Endometrium (tissue), 2 donors: ENCODE results near the gene MAP2.

Source experiments
- FAIRE-seq: peaks from 2 replicates; lab custom pipeline; 2012; peaks lifted over from hg19 to GRCh38; lab: Jason Lieb, UNC
- donor health status: control.
- donor health status: control.

Gene MAP2

DNA sequence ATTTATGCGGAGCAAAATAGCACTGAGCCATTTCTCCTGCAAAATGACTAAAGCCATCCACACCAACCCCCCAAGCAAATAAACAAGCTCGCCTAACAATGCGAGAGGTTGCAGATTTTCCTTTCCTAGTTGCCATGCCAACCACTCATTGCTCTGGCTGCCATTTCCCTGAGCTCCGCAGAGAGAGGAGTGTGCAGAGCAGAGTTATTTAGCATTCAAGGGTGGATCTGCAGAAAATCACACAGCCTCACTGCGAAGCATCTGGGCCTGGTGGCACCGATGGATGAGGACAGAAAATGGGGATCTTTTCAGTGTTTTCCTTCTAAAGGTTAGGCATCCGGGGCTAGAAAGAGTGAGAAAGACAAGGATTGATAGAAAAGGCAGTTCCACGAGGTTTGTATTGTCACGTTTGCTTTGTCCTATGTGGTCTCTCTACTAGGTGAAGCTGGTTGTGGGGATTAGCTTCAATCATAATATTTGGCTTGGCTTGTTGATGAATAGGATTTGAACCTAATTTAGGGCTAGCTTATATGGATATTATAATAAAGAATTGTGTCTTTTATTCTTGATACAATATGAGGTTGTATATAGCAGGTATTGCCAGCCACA lies 237.5 kb downstream of the MAP2 start:
- no peak for FAIRE-seq

DNA sequence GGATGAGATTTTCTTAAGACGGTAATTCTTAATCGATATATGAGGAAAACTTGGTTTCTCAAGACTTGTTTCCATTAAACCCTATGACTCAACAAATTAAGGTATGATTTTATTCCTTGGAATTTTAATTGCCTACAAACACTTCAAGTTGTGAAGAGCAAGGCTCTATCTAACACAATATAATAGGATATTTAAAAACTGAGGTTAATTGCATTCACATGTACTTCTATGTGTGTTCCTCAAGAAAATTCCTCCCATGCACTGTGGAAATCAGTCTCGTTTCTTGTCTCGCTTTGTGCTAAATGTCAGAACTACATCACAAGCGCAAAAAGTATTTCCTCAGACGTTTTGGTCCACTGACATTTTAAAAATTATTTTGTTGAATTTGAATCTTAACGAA lies 238.2 kb downstream of the MAP2 start:
- FAIRE-seq, result no peak

GRCh38 chr2:209663139-209663538 lies 239.3 kb downstream of the MAP2 start:
- no peak for FAIRE-seq

DNA sequence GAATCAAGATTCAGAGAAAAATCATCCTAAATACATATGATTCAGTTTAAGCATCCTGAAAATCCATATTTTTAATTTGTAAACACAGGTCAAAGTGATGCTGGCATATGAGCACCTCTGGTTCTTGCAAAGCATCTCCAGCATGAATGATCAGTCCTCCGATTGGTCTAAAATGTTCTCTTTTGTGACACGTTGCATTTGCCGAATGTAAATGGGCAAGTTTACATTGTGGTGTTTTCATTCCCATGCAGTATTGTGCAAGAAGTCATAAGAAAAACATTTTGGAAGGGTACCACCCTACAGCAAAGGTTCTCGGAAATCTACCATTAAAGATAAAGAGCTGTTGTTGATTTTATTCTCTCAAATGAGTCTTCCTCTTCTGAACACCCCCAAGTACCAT lies 239.8 kb downstream of the MAP2 start:
- no peak for FAIRE-seq

- no peak for FAIRE-seq
These were observed 242.4 kb downstream of the MAP2 start for GRCh38 chr2:209666296-209666695.

DNA sequence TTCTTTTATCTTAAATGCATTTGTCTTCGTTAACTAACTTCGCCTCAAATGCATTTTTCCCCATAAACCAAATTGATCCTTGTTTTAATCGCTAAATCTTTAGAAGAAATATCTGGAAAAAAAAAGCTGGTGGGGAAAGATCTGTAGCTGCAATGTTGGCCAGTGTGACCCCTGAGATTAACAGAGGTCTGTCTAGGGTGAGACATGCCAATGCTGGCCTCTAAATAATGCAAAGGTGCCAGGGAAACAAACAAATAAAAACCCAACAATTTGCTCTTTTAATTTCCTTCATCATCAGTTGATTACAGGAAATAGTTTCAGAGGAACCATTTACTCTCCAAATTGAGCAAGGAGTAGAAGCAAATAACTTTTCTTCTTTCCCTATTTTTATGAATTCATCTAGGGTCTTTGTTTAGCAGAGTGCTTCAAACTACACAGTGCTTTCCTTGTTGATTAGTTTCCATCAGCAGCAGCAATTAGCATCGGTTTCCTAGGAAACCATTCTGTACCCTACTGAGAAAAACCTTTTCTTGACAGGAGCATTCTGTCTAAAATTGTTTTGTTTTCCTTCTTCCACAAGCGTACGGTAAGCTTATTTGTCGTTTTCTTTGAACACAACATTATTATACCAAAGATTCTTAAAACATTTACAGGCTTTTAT lies 247.3 kb downstream of the MAP2 start:
- FAIRE-seq, result no peak

DNA sequence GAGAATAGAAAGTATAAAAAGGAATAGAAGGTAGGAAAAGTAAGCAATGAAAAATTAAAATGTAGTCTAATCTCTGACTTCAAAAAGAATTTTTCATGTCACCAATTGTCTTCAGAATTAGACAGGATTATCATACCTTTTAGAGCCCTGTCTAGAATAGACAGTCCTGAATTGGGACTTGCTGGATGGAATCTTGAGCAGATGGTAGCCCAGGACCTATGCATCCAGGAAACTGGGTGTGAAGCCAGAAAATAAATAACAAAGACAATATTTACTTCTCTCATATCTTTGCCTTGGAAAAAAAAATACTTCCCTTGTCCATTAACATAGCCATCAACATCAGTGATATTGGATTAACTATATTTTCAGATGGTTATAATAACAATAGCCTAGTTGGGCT lies 250.0 kb downstream of the MAP2 start:
- FAIRE-seq, result no peak

GRCh38 chr2:209680596-209680995 lies 256.7 kb downstream of the MAP2 start:
- FAIRE-seq, result no peak

- no peak for FAIRE-seq
These were observed 257.4 kb downstream of the MAP2 start for GRCh38 chr2:209681201-209681735.

GRCh38 chr2:209682646-209683045 lies 258.8 kb downstream of the MAP2 start:
- no peak for FAIRE-seq

DNA sequence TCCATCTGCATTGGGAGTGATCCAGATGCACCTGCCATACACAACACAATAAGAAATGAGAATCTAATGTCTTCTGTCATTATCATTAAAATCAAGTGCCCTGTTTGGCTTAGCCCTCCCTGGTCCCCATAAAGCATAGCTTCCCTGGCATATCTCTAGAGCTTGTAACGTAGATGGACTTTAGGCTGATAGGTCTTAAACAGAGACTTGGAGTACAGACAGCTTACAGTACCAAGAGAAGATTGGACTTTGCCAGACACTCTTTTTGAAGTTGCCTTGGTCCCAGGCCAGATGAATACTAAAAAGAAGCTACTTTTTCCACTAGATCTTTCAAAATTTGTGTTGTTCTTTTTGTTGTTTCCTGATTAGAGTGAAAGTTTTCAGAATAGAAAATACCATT lies 261.5 kb downstream of the MAP2 start:
- FAIRE-seq, result no peak

GRCh38 chr2:209685963-209686362 lies 262.1 kb downstream of the MAP2 start:
- FAIRE-seq, result no peak

GRCh38 chr2:209686448-209686847 lies 262.6 kb downstream of the MAP2 start:
- no peak for FAIRE-seq

- no peak for FAIRE-seq
These were observed 263.6 kb downstream of the MAP2 start for GRCh38 chr2:209687323-209687969.

DNA sequence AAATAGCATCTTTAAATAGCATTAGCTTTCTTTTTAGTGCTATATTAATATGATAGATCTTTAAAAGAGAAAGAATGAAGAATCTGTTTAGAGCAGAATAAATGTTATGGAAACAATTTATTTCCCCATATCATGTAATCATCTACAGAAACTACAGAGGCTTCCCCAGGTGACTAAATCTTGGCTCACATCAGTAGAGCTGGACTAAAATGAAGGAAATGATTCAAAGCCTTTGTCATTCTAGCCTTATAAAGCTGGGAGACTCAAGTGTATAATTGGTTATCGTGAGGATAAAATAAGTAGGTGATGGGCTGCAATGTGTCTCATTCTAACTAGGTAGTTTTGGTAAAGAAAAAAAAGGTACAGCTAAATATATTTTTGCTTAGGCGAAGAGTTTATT lies 264.5 kb downstream of the MAP2 start:
- no peak for FAIRE-seq

DNA sequence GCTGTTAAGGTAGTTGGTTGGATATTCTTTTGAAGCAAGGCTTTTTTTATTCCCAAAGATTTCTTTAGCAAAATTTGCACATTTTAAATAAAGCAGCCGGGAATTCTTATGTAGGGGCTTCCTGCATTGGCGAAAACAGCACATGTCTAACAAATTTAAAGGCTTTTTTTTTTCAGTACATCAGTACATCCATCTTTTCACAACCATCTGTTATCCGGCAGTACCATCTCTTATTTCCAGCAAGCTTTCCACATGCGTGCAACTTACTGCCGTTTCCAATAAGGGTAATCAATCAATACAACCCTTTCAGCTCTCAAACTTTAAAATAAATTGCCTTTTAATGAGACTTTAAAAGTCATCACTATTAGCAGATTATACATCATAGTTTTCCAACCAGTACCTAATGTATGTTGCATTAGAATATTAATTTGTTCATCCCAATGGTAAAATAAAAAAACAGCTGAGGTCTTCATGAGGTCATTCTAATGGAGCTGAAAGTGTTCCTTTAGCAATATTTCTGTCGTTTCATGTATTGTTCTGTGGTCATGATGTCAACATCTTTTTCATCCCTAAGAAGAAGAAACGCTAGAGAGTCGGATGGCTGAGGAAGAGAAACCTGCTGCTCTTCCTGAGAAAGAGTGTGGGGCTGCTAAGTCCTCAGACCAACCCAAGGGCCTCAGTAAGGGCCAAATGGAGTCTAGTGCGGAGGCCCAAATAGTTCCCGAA lies 266.3 kb downstream of the MAP2 start:
- FAIRE-seq, result no peak

DNA sequence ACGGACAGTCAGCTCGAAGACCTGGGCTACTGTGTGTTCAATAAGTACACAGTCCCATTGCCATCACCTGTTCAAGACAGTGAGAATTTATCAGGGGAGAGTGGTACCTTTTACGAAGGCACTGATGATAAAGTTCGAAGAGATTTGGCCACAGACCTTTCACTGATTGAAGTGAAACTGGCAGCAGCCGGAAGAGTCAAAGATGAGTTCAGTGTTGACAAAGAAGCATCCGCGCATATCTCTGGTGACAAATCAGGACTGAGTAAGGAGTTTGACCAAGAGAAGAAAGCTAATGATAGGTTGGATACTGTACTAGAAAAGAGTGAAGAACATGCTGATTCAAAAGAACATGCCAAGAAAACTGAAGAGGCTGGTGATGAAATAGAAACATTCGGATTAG lies 270.9 kb downstream of the MAP2 start:
- FAIRE-seq, result no peak

GRCh38 chr2:209696836-209697711 lies 273.2 kb downstream of the MAP2 start:
- no peak for FAIRE-seq

- no peak for FAIRE-seq
These were observed 278.9 kb downstream of the MAP2 start for GRCh38 chr2:209702775-209703174.

DNA sequence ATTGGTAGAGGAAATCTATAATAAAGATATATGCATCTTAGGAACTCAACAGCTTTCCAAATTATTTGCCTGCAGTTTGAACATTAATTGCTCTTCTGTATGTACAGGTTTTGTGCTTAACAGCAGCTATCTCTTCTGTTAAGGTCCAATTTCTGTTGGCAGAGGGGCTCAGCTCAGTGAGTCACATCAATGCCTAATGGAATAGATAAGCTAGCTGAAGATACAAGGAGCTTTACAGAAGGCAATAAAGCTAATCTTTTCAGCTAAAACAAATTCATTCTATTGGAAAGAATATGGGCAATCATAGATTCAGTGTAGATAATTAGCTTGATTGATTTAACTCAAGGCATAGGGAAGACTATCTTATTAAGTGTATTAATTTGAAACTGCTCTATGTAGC lies 289.4 kb downstream of the MAP2 start:
- FAIRE-seq, result no peak

- no peak for FAIRE-seq
These were observed 295.2 kb downstream of the MAP2 start for GRCh38 chr2:209719034-209719433.

DNA sequence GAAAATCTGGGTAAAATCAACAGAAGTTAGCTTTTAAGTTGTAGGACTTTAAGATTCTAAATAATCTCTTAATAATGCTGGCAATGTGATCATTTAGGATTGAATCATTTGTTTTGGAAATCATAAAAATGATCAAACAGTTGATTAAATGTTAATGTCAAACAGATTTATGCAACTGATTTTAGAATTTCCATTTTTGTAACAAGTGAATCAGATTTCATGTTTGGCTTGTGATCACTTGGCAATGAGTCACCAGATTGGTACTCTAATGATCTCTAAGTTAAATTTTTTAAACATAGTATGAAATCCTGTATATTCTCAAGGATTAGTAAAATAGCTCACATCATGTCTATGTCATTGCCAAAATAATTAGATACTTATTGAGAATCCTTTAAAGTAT lies 297.6 kb downstream of the MAP2 start:
- FAIRE-seq, result no peak
